Right lobe of liver (tissue), 4 donors: Measurements from ENCODE around the gene LHFPL2.

ENCODE experiments used
- POLR2A ChIP-seq: fragments of 450-650 bp; IDR thresholded peaks from one replicate; pipeline ENCODE4 v1.6.1; 2017; ENCODE audit warnings: antibody characterized with exemption, mild to moderate bottlenecking
- TF ChIP-seq, protein P1 (sequence below), 4 donors: fragments of 200-600 bp in 3 of 4; fragments of 450-650 bp in 1 of 4; IDR thresholded peaks; one replicate each; pipeline versions ENCODE4 v1.5.1 to v1.8.0; 2016 to 2022; ENCODE audit warnings: antibody characterized with exemption in 4 of 4, mild to moderate bottlenecking in 2 of 4
- donor health status: DM: no; HTN: no; CAD: no.
- donor health status: DM: no; HTN: no; CAD: no.
- donor health status: DM: no; HTN: yes; CAD: no.

DNA sequence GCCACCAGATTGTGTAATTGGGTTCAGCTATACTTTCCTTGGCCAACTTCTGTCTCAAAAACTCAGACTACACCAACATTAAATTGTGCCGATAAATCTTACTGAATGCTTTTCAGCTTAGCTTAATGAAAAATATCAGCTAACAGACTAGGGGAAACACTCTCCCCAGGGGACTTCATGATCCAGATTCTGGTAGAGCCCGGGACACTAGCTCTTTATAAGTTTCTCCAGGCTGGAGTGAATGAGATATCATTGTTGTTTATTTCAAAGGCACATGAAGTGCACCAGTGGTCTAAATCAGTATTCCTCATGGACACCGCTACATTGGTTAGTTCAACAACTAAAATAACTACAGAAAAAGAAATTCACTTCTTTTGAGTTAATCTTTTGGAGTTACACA is 10.5 kb upstream of the LHFPL2 start:
- TF ChIP-seq POLR2A = no peak
- TF ChIP-seq, protein P1, sequence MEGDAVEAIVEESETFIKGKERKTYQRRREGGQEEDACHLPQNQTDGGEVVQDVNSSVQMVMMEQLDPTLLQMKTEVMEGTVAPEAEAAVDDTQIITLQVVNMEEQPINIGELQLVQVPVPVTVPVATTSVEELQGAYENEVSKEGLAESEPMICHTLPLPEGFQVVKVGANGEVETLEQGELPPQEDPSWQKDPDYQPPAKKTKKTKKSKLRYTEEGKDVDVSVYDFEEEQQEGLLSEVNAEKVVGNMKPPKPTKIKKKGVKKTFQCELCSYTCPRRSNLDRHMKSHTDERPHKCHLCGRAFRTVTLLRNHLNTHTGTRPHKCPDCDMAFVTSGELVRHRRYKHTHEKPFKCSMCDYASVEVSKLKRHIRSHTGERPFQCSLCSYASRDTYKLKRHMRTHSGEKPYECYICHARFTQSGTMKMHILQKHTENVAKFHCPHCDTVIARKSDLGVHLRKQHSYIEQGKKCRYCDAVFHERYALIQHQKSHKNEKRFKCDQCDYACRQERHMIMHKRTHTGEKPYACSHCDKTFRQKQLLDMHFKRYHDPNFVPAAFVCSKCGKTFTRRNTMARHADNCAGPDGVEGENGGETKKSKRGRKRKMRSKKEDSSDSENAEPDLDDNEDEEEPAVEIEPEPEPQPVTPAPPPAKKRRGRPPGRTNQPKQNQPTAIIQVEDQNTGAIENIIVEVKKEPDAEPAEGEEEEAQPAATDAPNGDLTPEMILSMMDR (IDR thresholded peaks at IDR 0.05) = no peak
